Neural cell (in vitro differentiated cells): ENCODE results near the gene BCL2L15. TPM values are rescaled to one million over a fixed set of nuclear protein-coding genes. Genes with fewer than 3 reads are reported as not detected.

Experiments used
- H2AFZ ChIP-seq: fragments of 200-600, 300-800 bp; sonication (generic), shearing (Covaris generic); 2 replicates; pipeline ENCODE4 v1.6.0; 2014; ENCODE audit warnings: low read depth, mild to moderate bottlenecking, antibody characterized with exemption, low read length, moderate library complexity
- H3F3A ChIP-seq: fragments of 200-600 bp; shearing (Covaris generic); 2 replicates; pipeline ENCODE4 v1.6.1; 2016; ENCODE audit warnings: mild to moderate bottlenecking, moderate library complexity, mixed read lengths, antibody characterized with exemption, low read length; ENCODE audit not compliant: insufficient read depth, poor library complexity, severe bottlenecking
- H3K27ac ChIP-seq: fragments of 200-600, 300-800 bp; sonication (generic), shearing (Covaris generic); 2 replicates; pipeline ENCODE4 v1.5.1; 2014; ENCODE audit warnings: mild to moderate bottlenecking, low read length, moderate library complexity
- H3K27me3 ChIP-seq: fragments of 300-800, 200-600 bp; sonication (generic), shearing (Covaris generic); 2 replicates; pipeline ENCODE4 v1.6.0; 2014; ENCODE audit warnings: mild to moderate bottlenecking, low read depth, low read length, moderate library complexity; ENCODE audit not compliant: insufficient read depth
- H3K36me3 ChIP-seq: fragments of 300-800, 200-600 bp; sonication (generic), shearing (Covaris generic); 2 replicates; pipeline ENCODE4 v1.5.1; 2014; ENCODE audit warnings: mild to moderate bottlenecking, antibody characterized with exemption, low read length, moderate library complexity; ENCODE audit not compliant: insufficient read depth
- H3K4me2 ChIP-seq: fragments of 300-800, 200-600 bp; sonication (generic), shearing (Covaris generic); 2 replicates; pipeline ENCODE4 v1.6.0; 2014; ENCODE audit warnings: mild to moderate bottlenecking, low read length
- H3K4me3 ChIP-seq: fragments of 300-800, 200-600 bp; sonication (generic), shearing (Covaris generic); 2 replicates; pipeline ENCODE4 v1.5.1; 2014; ENCODE audit warnings: mild to moderate bottlenecking, low read length, moderate library complexity
- H3K79me2 ChIP-seq: fragments of 200-600 bp; shearing (Covaris generic); replicated peaks from 2 replicates; pipeline ENCODE4 v1.6.0; 2014; ENCODE audit warnings: mild to moderate bottlenecking, low read length, moderate library complexity; ENCODE audit not compliant: insufficient read depth
- H3K9ac ChIP-seq: fragments of 300-800, 200-600 bp; sonication (generic), shearing (Covaris generic); 2 replicates; pipeline ENCODE4 v1.6.1; 2016; ENCODE audit warnings: mild to moderate bottlenecking, low read length, mixed read lengths
- H3K9me2 ChIP-seq: fragments of 200-600 bp; shearing (Covaris generic); 2 replicates; pipeline ENCODE4 v1.6.1; 2016; ENCODE audit warnings: mild to moderate bottlenecking, low read length, mixed read lengths; ENCODE audit not compliant: insufficient read depth
- H3K9me3 ChIP-seq: fragments of 200-600, 300-800 bp; sonication (generic), shearing (Covaris generic); 2 replicates; pipeline ENCODE4 v1.6.1; 2016; ENCODE audit warnings: mild to moderate bottlenecking, mixed run types, low read length, moderate library complexity, mixed read lengths
- H4K20me1 ChIP-seq: fragments of 200-600 bp; shearing (Covaris generic); 2 replicates; pipeline ENCODE4 v1.6.1; 2016; ENCODE audit warnings: mild to moderate bottlenecking, mixed run types; ENCODE audit not compliant: insufficient read depth
- EP300 ChIP-seq: fragments of 450-650 bp; conservative IDR thresholded peaks from 2 replicates; pipeline ENCODE4 v1.6.1; 2014; ENCODE audit warnings: antibody characterized with exemption, mild to moderate bottlenecking, moderate library complexity; ENCODE audit not compliant: poor library complexity, severe bottlenecking
- EZH2 ChIP-seq: fragments of 200-600, 300-800 bp; shearing (Covaris generic), sonication (generic); IDR thresholded peaks from 2 replicates; pipeline ENCODE4 v1.6.1; 2014; ENCODE audit warnings: antibody characterized with exemption, low read length, borderline replicate concordance, mild to moderate bottlenecking; ENCODE audit not compliant: insufficient read depth, poor library complexity, severe bottlenecking
- MXI1 ChIP-seq: fragments of 450-650 bp; conservative IDR thresholded peaks from 2 replicates; pipeline ENCODE4 v1.6.1; 2014; ENCODE audit warnings: antibody characterized with exemption, mild to moderate bottlenecking; ENCODE audit not compliant: poor library complexity, severe bottlenecking
- POLR2AphosphoS5 ChIP-seq: IDR thresholded peaks from 2 replicates; pipeline ENCODE4 v1.6.1; 2012
- RAD21 ChIP-seq: fragments of 450-650 bp; conservative IDR thresholded peaks from 2 replicates; pipeline ENCODE4 v1.6.1; 2014; ENCODE audit warnings: antibody characterized with exemption, mild to moderate bottlenecking, moderate library complexity
- SMC3 ChIP-seq: fragments of 450-650 bp; conservative IDR thresholded peaks from 2 replicates; pipeline ENCODE4 v1.6.1; 2014; ENCODE audit warnings: antibody characterized with exemption, mild to moderate bottlenecking, moderate library complexity; ENCODE audit not compliant: poor library complexity
- TAF1 ChIP-seq: IDR thresholded peaks from 2 replicates; pipeline ENCODE4 v1.6.1; 2012; ENCODE audit warnings: low read depth
- polyA plus RNA-seq: library from polyadenylated mRNA; depleted of rRNA; stranded (reverse); fragments of >200 nt; gene quantifications from 2 replicates; pipeline ENCODE4 v1.2.3, GENCODE V29; 2014
- TF ChIP-seq, protein P1 (sequence below): fragments of 450-650 bp; IDR thresholded peaks from 2 replicates; pipeline ENCODE4 v1.5.1; 2014; ENCODE audit warnings: antibody characterized with exemption, mild to moderate bottlenecking, moderate library complexity; ENCODE audit not compliant: poor library complexity, severe bottlenecking
- TF ChIP-seq, protein P2 (sequence below): IDR thresholded peaks from 2 replicates; pipeline ENCODE4 v1.6.1; 2012; ENCODE audit warnings: borderline replicate concordance

BCL2L15 gene
- polyA plus RNA-seq, 1 donor from 2014 or later: 4.7 TPM

DNA sequence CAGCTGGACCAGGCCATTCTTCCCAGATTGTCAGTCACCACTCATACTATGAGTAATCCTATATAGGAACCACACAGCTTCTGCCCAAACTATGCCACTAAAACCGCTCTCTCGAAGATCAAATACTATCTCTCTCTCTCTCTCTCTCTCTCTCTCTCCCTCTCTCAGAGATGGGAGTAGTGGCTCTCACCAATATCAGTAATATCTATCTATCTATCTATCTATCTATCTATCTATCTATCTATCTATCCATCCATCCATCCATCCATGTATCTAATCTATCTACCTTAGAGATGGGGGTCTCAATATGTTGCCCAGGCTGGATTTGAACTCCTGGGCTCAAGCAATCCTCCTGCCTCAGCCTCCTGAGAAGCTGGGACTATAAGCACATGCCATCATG, 37.1 kb upstream of the BCL2L15 start:
- Histone ChIP-seq H3K27me3 (no peaks in the 10 kb centered on the region), H3K36me3 (no peaks in the 10 kb centered on the region), H3K9me2 (no peaks in the 10 kb centered on the region), H3K79me2 (no peaks in the 10 kb centered on the region), H4K20me1 (no peaks in the 10 kb centered on the region), H3K9ac (no peak overlapping the region), H3K9me3 (no peaks in the 10 kb centered on the region), H2AFZ (no peak overlapping the region), H3K4me3 (no peak overlapping the region), H3K27ac (no peak overlapping the region), H3F3A (no peaks in the 10 kb centered on the region), H3K4me2 (no peak overlapping the region)
- TF ChIP-seq EP300 (no peak), POLR2AphosphoS5 (no peak), RAD21 (no peak), TAF1 (no peak), MXI1 (no peak)
- TF ChIP-seq, protein P1, sequence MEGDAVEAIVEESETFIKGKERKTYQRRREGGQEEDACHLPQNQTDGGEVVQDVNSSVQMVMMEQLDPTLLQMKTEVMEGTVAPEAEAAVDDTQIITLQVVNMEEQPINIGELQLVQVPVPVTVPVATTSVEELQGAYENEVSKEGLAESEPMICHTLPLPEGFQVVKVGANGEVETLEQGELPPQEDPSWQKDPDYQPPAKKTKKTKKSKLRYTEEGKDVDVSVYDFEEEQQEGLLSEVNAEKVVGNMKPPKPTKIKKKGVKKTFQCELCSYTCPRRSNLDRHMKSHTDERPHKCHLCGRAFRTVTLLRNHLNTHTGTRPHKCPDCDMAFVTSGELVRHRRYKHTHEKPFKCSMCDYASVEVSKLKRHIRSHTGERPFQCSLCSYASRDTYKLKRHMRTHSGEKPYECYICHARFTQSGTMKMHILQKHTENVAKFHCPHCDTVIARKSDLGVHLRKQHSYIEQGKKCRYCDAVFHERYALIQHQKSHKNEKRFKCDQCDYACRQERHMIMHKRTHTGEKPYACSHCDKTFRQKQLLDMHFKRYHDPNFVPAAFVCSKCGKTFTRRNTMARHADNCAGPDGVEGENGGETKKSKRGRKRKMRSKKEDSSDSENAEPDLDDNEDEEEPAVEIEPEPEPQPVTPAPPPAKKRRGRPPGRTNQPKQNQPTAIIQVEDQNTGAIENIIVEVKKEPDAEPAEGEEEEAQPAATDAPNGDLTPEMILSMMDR: no peak

DNA sequence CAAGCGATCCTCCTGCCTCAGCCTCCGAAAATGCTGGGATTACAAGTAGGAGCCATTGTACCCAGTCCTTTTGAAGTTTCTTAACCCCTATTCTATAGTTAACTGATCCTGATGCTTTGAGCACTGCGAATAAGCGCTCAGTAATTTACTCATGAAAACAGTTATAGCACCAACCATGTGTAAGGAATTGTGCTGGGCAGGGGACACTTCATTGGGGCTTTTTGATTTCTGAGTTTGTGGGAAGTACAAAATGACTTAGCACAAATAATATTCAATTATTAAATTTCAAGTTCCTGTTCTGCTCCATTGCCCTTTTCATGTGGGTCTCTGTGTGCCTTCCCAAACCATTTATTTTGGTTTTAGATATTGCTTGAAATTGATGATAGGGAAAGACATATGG, 35.6 kb upstream of the BCL2L15 start:
- no peaks in the 10 kb centered on the region for H3K36me3 ChIP-seq
- no peak overlapping the region for H3K4me3 ChIP-seq
- H4K20me1 ChIP-seq: no peaks in the 10 kb centered on the region
- no peaks in the 10 kb centered on the region for H3K9me2 ChIP-seq
- no peaks in the 10 kb centered on the region for H3K79me2 ChIP-seq
- no peak overlapping the region for H2AFZ ChIP-seq
- no peak overlapping the region for H3K9ac ChIP-seq
- TF ChIP-seq EP300 (no peak), SMC3 (no peak), EZH2 (no peak), MXI1 (no peak), TAF1 (no peak), POLR2AphosphoS5 (no peak), RAD21 (no peak)
- TF ChIP-seq, protein P1: no peak
- TF ChIP-seq, protein P2, sequence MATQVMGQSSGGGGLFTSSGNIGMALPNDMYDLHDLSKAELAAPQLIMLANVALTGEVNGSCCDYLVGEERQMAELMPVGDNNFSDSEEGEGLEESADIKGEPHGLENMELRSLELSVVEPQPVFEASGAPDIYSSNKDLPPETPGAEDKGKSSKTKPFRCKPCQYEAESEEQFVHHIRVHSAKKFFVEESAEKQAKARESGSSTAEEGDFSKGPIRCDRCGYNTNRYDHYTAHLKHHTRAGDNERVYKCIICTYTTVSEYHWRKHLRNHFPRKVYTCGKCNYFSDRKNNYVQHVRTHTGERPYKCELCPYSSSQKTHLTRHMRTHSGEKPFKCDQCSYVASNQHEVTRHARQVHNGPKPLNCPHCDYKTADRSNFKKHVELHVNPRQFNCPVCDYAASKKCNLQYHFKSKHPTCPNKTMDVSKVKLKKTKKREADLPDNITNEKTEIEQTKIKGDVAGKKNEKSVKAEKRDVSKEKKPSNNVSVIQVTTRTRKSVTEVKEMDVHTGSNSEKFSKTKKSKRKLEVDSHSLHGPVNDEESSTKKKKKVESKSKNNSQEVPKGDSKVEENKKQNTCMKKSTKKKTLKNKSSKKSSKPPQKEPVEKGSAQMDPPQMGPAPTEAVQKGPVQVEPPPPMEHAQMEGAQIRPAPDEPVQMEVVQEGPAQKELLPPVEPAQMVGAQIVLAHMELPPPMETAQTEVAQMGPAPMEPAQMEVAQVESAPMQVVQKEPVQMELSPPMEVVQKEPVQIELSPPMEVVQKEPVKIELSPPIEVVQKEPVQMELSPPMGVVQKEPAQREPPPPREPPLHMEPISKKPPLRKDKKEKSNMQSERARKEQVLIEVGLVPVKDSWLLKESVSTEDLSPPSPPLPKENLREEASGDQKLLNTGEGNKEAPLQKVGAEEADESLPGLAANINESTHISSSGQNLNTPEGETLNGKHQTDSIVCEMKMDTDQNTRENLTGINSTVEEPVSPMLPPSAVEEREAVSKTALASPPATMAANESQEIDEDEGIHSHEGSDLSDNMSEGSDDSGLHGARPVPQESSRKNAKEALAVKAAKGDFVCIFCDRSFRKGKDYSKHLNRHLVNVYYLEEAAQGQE: no peak
- no peak overlapping the region for H3K4me2 ChIP-seq
- H3K9me3 ChIP-seq: no peaks in the 10 kb centered on the region
- H3F3A ChIP-seq: no peaks in the 10 kb centered on the region
- H3K27ac ChIP-seq: no peak overlapping the region
- no peaks in the 10 kb centered on the region for H3K27me3 ChIP-seq
